NCI-H774 (cell line): ENCODE measurements around the gene MMS19.
"Not testable (repeated sequence)": the region's sequence is repeated elsewhere in the genome, so short reads cannot be mapped to it uniquely, and the experiment has no call there.

Source experiments
- DNase-seq: peaks from one replicate; lab custom pipeline; 2025; lab: John Stamatoyannopoulos, UW

MMS19 gene

DNA sequence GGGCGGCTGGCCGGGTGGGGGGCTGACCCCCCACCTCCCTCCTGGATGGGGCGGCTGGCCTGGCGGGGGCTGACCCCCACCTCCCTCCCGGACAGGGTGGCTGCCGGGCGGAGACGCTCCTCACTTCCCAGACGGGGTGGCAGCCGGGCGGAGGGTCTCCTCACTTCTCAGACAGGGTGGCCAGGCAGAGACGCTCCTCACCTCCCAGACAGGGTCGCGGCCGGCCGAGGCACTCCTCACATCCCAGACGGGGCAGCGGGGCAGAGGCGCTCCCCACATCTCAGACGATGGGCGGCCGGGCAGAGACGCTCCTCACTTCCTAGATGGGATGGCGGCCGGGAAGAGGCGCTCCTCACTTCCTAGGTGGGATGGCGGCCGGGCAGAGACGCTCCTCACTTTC is 30.7 kb upstream of the MMS19 start:
- DNase-seq: not testable (repeated sequence)

DNA sequence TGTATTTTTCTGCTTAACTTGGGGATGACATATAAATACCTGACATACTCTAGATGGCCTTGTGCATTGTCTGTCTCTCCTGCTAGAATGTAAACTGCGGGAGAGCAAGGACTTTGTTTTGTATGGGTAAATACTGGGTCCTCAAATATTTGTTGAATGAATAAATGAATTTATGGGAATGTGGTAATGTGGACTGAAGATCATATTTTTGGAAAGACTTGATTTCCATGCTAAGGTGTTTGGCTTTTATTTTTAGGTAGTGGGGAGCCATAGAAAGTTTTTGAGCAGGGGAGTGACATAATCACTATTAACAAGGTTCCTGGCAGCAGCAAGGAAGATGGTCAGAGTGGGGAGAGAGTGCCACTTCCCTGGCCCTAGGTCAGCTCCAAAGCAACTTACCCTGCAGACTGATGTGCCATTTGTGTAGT is 27.5 kb upstream of the MMS19 start:
- DNase-seq: no peak

DNA sequence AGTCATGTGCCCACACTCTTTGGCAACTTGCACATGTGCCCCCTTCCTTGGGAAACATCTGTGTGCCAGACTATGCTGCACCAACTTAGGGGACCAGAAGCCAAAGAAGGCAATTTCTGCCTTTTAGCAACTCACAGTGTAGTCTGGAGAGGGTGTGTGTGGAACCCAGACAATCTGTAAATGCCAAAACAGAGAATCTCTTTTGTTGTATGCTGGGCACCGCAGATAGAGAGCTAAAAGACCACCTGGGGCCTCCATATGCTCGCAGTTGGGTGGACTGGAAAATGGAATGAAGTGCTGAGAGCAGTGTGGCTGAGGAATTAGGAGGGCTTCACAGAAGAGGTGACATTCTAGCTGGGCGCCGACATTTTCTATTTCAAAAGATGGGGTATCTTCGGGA is 26.9 kb upstream of the MMS19 start:
- DNase-seq: no peak

DNA sequence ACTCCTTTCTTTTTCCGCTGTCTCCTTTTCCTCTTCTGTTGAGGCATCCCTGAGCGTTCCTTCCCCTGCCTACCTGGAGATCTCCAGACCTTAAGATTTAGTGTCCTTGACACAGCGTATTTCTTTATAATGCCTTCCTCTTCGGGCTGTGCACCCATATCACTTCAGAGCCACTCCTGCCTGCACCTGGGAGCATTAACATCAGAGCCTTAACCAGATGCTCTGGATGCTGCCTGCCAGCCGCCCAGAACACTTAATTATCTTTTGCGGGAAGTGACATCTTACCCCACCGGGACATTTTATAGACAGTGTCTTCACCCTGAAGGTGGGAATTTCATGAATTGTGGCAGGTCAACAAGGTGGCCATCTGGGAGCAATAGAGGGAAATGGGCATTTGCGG is 24.7 kb upstream of the MMS19 start:
- no peak for DNase-seq

DNA sequence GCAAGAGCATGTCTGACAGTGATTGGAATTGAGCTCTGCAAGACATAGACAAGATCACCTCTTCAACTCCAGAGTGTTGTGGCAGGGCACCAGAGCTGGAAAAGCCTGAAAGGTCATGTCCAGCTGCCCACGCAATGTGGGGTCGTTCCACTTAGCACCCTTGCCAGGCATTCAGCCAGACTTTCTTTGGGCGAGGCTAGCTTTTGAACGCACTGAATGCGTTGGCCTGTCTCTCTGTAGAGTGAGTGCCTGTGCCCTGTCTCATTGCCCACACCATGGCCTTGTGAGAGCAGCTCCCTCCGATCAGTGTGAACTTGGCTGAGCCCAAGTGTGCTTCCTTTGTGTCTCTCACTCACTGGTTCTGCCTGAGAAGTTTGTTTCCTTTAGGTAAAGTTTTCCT is 23.8 kb upstream of the MMS19 start:
- no peak for DNase-seq

DNA sequence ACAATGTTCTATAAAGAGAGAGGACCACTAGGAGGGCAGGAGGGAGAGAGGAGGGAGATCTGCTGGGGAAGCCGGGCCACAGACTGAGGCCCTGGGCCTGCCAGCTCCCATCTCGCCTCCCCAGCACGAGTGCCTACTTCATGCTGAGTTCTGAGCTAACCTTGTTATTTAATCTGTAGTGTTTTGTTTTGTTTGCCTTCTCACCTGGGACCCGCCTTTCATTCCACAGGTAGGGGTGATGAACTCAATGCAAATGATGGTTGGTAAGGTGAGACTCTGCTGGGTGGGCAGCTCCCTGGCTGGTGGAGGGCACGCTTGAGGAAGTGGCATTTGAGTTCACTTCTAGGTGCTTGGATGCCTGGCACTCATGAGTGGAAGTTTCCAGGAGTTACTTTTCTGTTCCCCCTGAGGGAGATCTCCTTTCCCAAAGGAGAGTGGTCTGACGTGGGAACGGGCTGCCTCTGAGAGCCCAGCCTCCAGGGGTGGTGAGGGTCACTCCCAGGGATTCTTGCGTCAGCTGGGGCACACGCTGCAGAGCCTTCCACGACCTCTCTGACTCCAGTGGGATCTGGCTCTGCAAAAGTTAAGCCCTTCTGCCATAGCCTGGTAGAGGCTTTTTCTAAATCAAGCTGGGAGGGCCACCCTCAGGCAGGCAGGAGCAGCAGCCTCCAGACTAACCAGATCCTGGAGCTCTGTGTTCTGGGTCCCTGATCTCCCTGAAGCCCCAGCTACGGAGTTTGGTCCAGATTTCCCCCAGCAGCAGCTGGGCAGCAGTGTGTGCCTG is 22.9 kb upstream of the MMS19 start:
- DNase-seq: no peak

DNA sequence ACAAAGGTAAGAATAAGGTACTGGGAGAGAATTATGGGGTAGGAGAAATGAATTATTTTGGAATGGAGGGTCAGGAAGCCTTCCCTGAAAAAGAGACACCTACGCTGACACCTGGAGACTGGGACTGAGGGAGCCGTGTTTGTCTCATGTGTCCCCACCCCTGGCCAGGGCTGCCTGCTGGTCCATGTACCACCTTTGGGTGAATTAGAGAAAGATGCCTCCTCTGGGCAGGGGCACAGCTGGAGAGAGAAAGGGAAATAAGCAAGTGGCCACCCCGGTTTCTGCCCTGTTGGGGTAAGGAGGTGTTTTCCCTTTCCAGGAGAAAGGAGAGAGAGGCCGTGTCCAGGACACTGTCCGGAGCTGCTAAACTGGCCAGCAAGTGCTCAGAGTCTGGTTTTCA is 22.3 kb upstream of the MMS19 start:
- DNase-seq: no peak

DNA sequence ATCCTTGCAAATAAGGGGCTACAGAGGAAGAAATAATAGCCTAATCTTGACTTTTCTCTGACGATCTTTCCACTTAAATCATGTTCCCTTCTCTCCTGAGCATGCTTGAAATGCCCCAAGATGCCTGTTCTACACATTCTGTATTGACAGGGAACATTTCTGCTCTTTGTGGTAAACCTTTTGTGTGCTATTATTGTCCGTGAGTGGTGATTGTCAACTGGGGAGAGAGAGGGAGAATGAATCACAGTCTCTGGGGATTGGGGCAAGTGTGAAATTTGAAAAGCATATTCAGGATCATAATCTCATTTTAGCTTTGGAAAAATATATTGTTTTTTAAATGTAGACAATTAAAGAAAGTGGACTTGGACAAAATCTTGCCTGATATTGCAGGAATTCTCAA is 21.1 kb upstream of the MMS19 start:
- DNase-seq: no peak

DNA sequence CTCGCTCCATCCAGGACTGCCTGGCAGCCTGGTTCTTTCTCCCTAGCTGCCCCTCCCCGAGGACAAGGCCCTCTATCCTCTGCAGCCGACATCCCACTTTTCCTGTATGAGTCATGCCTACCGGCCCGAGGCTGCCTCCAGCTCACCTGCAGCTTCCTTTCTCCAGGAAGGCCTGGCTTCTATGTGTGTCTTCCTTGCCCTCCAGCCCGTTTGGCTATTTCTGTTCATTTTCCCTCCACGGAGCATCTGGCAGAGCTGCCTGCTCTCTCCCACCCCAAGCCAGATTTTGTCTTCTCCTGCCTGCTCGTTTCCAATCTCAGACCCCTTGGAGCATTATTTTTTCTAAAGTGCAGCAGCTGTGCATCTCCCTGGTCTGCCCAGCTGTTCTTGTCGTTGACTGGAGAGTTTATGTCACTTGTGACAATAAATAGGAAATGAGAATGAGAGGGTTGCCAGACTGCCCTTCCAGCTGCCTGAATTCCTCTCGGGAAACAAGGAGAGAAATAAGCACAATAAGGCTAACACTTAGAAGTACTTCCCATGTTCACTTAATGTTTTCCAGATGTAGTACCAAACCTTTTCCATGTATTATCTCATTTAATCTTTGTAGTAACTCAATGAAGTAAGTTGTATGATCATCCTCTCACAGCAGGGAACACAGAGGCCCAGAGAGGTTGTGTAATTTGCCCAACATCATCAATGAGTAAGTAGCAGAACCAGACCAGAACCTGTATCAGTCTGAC is 20.2 kb upstream of the MMS19 start:
- DNase-seq: no peak

DNA sequence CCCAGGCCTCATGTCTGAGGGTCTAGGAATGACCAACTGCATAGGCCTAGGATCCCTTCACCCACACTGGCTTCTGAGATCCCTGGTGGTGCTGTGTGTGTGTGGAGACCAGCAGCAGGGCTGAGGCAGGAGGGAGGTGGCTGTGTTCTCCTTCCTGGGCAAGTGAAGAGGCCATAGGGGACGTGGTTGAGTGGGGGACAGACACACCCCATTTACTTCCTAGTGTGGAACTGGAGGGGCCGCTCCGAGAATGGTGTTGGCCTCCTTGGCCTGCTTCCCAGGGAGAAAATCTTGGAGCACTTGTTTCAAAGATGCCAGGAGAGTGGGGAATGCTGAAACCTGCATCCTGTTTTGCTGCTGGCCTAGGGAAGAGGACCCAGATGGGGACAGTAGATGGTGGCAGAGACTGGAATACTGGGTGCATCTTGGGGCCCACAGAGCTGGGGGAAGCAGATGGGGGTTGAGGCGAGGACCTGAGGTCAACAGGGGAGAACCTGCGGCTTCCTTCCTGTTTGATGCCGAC is 19.6 kb upstream of the MMS19 start:
- no peak for DNase-seq

DNA sequence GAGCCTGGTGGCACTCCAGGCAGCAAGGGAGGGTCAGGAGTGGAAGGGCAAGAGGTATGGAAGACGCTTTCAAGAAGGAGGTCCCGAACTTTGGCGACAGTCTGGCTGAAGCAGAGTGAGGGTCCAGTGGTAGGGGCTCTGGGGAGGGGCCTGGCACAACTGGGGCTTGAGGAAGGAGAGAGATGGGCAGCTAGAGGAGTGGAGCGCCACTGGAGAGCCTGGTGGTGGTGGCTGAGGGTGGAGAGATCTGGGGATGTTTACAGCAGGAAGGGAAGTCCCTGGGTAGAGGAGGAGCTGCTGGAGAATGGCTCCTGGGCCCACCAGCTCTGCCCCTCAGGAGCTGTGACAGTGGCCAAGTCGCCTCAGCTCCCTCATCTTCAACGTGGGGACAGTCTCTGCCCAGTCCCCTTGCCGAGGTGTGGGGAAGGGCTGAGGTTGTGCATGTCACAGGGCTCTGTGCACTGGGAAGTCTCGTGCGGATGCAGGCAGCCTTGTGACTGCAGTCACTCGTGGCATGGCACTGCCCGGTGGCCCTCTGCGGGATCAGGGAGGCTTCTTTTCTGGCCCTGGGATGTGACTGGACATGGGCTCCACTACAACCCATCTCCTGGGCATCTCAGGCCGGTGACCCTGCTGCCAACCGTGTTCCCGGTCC is 19.0 kb upstream of the MMS19 start:
- DNase-seq: no peak

DNA sequence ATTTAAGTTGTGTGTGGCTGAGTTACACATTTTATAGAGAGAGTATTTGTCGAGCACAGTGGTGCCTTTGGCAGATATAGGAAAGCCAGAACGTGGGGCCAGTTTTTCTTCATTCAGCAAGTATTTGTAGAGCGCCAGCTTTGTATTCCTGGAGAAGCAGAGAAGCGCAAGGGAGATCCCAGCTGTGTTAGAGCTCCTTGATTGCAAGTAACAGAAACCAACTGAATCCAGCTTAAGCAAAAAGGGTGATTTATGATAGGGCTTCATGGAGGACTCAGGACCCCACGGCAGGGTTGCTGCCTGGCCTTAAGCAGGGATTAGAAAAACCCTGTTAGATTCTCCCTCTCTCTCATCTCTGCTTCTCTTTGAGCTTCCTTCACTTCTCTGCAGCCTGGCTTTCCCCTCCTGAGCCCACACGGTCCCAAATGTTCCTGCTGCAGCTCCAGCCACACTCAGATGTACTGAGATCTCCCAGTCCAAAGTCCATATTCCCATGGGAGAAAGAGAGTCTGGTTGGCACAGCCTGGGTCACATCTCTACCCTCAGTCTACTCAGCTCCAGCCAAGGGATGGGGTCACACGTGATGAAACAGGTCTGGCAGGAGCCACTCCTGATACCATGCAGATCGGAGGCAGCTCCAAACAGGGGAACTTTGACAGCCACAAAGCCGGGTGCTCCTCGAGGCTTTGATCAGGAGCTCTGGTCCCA is 17.2 kb upstream of the MMS19 start:
- no peak for DNase-seq

DNA sequence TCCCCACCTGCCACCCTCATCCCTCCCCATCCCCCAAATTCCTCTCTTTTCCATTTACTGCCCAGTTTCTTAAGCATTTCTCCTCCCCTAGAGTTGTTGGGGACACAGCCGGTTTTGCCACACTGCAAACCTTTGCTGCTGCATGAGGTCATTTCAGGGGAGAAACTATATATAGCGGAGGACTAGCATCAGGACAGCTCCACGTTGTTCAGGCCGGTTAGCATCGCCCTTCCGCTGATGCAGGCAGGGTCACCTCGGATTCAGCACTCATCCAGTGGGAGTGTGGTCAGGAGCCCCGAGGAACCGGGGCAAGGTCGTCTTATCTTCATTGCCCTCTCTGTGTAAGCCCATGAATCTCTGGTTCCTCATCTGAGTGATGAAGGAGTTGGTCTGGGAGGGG is 16.1 kb upstream of the MMS19 start:
- no peak for DNase-seq

DNA sequence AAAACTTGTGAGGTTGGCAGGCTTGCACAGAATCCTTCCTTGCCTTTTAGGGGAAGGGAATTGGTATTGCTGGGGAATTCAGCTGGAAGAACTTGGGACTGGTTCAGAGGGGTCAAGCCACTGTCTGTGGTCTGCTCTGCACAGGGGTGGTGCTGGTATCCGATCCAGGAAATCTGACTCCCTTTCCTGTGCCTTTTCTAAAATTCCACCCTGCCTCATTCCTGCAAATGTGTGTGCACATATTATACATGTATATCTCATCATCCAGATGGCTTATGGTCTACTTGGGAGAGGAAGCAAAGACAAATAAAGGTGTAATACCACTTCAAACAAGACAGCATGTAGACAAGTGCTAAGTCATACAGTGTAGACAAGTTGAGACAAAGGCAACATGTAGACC is 14.8 kb upstream of the MMS19 start:
- no peak for DNase-seq

DNA sequence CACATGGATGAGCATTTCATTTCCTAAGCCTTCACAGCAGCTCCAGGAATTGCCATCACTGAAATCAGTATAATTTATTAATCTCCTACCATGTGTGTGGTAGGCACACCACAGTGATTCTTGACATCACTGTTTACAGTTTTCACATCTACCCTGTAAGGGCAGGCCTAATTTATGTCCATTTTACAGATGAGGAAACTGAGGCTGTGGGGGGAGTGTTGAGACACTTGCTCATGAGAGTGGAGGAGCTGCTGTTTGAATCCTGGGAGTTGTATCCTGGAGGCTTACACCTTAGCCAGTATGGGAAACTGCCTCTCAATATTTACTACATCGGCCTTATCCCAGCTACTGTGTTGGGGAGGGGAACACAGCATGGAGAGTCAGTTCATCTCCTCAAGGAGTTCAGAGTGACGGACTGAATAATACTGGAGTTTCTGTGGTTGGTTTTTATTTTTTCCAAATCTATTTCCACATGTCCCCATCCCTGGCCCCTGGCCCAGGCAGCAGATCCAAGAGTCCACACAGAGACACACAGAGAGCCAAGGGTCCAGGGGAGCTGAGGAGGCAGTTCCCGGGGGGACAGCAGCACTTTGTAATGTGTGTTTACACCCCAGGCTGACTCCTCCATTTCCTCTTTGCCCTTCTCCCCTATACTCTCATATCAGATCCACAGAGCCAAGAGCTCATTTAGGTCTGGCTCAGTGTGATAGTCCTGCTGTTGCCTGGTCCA is 13.7 kb upstream of the MMS19 start:
- DNase-seq: no peak

DNA sequence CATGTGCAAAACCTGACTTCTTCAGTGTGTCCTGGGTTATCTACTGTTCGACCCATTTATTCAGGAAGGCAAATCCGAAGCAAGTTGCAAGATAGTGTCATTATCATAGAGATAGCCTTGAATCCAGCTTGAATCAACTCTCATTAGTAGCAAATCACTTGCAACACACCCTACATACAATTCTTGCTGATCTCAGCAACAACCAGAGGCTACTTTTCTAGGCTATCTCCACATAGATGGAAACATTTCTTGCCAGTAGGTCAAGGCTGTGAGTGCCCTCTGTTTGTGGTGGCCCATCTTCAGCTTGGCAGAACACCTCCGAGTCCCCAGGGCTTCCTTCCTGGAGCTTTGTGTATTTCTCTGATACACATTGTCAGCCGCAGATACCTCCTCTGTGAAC is 12.5 kb upstream of the MMS19 start:
- DNase-seq: no peak

DNA sequence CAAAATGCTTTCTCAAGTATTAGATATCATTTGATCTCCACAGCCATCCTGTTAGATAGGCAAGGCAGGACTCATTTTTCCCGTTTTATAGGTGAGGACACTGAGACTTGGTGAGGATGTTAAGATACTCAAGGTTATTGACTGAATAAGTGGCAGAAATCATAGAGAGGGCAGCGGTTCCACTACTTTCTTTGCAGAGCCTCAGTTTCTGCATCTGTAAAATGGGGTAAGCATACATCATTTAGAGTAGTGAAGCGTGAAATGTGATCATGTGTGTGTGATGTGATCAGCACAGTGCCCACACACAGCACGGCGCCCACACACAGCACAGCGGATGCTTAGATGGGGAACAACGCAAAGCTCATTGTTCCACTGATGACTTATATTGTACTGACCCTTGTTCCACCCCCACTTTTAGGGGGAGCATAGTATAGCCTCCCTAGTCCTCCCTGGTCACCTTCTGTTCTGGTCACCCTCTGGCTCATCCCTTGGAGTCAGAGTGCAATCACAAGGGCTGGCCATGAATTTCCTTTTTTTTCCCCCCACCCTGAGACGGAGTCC is 11.0 kb upstream of the MMS19 start:
- no peak for DNase-seq

DNA sequence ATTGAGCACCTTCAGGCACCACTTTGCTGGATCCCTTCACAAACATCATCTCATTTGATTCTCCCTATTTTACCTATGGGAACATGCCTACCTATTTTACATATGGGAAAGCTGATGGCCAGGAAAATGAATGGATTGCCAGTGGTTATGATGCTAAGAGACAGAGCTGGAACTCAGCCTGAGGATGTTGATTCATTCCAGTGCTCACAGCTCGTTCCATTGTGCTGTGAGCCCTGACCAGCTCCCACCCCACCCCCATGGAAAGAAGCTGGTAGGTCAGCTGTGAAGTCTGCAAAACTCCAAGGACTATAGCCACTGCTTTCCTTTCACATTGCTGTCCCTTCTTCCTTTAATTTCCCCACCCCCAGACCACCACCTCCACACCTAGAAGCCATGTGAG is 10.1 kb upstream of the MMS19 start:
- no peak for DNase-seq

DNA sequence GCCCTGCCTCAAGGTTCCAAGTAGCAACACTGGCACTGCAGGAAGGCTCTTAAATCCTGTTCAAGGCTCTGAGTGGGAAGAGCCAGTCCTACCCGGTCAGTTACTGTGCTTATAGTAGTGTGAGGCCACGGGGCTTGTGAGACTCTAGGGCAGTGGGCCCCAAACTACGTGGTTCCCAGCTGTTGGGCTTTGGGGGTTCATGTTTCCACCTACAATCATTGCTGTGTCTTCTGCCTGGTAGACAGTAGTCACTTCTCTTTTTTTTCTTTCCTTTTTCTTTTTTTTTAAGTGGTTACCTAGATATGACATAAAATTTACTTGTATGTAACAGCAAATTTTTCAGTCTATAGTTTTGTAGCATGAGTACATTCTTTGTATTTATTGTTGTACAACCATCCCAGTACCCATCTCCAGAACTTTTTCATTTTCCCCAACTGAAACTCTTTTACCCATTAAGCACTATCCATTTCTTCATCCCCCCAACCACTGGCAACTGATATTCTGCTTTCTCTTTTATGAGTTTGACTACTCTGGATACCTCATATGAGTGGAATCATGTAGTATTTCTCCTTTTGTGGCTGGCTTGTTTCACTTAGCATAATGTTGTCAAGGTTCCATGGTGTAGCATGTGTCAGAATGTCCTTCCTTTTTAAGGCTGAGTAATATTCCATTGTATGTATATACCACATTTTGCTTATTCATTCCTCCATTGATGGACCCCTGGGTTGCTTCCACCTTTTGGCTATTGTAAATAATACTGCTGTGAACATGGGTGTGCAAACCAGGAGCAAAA is 8.2 kb upstream of the MMS19 start:
- no peak for DNase-seq

DNA sequence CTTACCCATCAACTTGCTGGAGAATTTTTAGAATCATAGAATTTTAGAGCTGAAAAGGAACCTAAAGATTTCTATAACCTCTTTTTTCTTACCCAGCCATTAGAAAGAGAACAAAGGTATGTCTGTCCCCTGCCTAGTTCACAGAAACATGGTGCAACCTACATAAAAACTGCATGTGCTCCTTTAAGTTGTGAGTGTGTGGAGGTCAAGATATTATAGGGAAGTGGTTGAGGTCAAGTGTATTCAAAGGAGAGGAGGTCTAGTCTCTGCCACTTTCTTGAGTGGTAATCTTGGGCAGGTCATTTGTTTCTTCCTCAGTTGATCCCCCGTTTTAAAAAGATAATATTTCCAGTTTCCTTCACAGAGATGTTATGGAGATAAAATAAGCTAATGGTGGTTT is 6.9 kb upstream of the MMS19 start:
- no peak for DNase-seq
